ENCODE results near the gene EFNB3.

The EFNB3 gene

DNA sequence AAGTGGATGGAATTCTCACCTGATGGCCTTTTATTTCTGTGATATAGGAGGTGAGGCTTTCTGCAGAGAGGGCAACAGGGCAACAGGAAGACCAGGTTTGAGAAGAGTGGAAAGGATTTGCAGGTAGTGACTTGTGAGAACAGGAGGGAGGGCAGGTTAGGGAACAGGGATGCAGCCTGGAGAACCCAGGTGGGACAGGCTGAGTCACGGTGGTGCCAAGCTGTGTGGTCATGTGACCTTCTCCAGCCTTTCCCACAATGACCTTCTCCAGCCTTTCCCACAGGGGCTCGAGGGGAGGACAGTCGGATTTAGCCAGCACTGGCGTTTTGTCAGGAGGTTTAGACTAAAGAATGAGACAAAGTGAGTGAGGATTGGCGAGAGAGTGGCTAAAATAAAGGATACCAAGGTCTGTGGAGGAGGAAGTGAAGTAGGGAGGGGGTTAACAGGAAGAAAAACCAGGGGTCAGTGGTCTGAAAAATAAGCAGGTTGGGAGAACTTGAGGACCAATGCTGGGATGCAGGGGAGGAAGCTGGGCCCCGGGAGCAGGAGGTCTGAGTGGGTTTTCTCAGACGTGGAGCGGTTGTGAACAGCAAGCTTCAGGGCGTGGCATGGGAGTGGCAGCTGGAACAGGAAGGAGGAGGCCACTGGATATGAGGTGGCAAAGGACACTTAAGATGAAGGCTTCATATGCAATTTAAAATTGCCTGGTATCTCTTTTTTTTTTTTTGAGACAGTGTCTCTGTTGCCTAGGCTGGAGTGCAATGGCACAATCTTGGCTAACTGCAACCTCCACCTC lies 50.3 kb downstream of the EFNB3 start:
- Mint-ChIP-seq H3K27ac (no peak overlapping the region), H3K4me3 (no peak overlapping the region), H3K4me1 (ENCODE audit: low read depth) (no peaks in the 10 kb centered on the region), H3K27me3 (peaks cover 7% of the 10 kb centered on the region), H3K36me3 (ENCODE audit: low read depth) (no peaks in the 10 kb centered on the region), H3K9me3 (no peaks in the 10 kb centered on the region)
- no peak for DNase-seq

GRCh38 chr17:7756968-7757367 lies 52.0 kb downstream of the EFNB3 start:
- H3K36me3 Mint-ChIP-seq (ENCODE audit: low read depth), result no peaks in the 10 kb centered on the region
- no peaks in the 10 kb centered on the region for H3K4me1 Mint-ChIP-seq (ENCODE audit: low read depth)
- no peaks in the 10 kb centered on the region for H3K9me3 Mint-ChIP-seq
- H3K27ac Mint-ChIP-seq, result no peak overlapping the region
- peaks cover 7% of the 10 kb centered on the region for H3K27me3 Mint-ChIP-seq
- no peak overlapping the region for H3K4me3 Mint-ChIP-seq
- no peak for DNase-seq
